HTERT RPE-1 (cell line): Measurements from ENCODE around the gene RNF167.

Source experiments
- in situ Hi-C: fragments of 300-500 bp; cut with MboI; formaldehyde crosslinking; loops from 4 replicates; pipeline ENCODE4 v1.14.3; 2020; ENCODE audit warnings: low sequenced_read_pairs

The RNF167 gene

DNA sequence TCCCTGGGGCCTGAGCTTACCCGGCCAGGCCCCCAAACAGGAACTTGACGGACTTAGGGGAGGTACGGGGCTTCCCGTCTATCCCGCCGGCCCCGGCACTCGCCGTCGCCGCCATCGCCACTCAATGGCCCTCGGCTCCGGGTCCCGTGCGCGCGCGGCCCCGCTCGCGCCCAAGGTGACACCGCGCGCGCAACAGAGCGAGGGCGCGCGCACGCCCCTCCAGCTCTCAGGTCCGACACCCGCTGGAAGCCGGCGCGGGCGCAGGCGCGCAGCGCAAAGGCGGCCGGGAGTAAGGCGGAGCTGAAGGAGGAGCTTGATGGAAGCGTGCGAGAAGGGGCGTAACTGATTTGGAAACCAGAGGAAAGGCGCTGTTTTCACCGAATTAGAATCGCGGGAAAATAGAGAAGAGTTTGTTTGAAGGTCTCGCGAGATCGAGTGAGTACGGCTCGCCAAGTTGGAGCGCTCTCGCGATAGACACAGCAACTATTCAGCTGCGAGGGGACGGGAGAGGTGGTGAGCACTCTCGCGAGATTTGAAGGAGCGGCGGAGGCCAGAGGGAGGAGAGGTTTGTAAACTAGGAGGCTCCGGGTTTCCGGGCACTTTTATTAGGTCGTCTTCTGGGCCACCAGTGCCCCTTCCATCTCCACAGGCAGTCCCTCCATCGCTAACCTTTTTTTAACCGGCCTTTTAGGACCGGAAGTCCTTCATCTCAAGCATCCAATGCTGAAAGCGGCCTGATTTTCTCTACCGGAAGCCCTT is at the start of gene RNF167, which contains the start of gene SLC25A11:
TSS of gene RNF167 (plus strand) at position 473 of the 759 bp plus-strand sequence. CDS start 642 bp downstream, outside the sequence.
TSS of gene SLC25A11 (minus strand) at position 251 of the 759 bp plus-strand sequence. CDS start at position 115, 136 bp downstream.
- in situ Hi-C loops = no loop called here

DNA sequence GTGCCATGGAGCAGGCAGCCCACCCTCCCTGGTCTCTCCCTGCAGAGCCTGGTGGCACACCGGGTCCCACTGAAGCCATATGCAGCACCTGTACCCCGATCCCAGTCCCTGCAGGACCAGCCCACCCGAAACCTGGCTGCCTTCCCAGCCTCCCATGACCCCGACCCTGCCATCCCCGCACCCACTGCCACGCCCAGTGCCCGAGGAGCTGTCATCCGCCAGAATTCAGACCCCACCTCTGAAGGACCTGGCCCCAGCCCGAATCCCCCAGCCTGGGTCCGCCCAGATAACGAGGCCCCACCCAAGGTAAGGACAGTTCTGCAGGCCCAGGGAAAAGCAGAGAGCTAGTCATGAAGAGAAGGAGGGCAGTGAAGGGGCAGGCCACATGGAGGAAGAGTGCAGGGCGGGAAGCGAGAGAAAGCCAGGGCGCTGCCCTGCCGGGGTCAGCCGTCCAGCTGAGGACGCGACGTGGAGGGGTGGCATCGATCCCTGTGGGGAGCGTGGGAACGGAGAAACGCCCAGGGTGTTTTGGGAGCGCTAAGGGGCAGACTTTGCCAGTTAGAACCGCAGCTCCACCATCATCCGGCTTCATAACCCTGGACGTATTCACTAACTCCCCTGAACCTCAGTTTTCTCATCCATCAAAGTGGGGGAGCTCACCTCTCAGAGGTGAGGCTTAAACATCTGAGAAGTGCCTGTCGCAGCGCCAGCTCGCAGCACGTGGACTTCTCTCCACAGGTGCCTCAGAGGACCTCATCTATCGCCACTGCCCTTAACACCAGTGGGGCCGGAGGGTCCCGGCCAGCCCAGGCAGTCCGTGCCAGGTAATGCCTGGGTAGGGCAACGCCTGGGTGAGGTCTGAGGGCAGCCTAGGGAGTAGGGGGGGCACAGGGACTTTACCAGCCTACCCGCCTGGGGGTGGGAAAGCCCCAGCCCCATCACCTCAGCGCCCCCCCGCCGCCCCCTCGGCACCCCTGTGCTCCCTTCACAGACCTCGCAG is 48.4 kb upstream of the RNF167 start:
- in situ Hi-C loops = no loop called here

DNA sequence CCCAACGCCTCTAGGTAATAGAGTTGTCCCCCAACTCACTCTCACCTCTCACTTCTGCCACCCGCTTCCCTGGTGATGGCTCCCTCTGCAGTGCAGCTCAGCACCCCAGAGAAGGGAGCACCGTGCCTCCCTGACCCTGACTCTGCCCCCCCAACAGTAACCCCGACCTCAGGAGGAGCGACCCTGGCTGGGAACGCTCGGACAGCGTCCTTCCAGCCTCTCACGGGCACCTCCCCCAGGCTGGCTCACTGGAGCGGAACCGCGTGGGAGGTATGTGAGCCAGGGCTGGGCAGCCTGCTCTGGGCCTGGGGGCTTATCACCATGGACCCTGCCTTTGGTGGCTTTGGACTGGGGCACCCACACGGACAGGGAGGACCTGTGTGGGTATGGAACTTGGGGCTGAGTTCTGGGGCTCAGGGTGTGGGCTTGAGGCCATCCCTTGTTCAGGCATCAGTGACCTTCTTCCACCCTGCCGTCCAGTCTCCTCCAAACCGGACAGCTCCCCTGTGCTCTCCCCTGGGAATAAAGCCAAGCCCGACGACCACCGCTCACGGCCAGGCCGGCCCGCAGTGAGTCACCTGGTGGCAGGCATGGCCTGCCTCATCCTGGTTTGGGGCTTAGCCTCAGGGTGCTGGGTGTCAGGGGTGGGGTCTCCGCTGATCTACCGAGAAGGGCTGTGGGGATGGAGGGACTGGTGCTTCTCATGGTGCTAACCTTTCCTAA is 47.4 kb upstream of the RNF167 start:
- in situ Hi-C loops = no loop called here

DNA sequence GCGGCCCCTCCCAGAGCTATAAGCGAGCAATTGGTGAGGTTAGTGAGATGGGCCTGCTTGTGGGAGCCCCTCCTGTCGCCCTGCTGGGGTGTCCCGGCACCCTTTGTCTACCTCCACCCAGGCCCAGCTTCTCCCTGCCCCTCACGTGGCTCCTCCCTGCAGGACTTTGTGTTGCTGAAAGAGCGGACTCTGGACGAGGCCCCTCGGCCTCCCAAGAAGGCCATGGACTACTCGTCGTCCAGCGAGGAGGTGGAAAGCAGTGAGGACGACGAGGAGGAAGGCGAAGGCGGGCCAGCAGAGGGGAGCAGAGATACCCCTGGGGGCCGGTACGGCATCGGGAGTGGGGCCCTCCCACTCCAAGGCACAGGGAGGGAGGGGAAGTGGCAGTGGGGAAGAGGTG is 46.8 kb upstream of the RNF167 start:
- in situ Hi-C loops = no loop called here

DNA sequence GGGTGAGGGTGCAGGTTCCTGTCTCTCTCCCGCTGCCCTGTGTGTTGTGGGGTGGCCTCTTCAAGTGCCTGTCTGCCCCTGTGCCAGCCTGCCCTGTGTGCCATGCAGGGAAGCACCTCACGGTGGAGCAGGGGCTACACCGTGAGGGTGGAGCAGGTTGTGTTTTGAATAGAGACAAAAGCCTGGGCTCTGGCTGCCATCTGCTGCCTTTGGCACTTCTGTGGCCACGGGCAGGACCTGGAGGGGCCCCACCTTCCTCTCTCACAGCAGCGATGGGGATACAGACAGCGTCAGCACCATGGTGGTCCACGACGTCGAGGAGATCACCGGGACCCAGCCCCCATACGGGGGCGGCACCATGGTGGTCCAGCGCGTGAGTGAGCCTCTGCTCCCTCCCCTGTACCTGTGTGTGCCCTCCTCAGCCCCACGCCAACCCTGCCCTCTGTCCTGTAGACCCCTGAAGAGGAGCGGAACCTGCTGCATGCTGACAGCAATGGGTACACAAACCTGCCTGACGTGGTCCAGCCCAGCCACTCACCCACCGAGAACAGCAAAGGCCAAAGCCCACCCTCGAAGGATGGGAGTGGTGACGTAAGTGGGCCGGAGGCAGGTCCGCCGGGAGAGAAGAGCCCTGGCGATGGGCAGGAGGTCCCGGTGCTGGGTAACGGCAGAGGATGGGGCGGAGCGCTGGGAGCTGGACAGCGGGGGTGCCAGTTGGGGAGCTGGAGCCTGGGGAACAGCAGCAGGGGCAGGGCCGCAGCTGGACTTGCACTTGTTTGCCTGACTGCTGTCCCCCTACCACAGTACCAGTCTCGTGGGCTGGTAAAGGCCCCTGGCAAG is 46.1 kb upstream of the RNF167 start:
- in situ Hi-C loops = no loop called here

DNA sequence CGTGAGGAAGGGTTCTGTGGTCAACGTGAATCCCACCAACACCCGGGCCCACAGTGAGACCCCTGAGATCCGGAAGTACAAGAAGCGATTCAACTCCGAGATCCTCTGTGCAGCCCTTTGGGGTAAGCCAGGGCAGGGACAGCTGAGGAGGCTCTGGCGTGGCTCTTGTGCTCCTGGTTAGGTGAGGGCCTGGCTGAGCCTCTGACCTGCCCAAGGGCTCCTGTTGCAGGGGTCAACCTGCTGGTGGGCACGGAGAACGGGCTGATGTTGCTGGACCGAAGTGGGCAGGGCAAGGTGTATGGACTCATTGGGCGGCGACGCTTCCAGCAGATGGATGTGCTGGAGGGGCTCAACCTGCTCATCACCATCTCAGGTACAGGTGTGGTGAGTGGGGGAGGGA is 44.9 kb upstream of the RNF167 start:
- in situ Hi-C loops = no loop called here

DNA sequence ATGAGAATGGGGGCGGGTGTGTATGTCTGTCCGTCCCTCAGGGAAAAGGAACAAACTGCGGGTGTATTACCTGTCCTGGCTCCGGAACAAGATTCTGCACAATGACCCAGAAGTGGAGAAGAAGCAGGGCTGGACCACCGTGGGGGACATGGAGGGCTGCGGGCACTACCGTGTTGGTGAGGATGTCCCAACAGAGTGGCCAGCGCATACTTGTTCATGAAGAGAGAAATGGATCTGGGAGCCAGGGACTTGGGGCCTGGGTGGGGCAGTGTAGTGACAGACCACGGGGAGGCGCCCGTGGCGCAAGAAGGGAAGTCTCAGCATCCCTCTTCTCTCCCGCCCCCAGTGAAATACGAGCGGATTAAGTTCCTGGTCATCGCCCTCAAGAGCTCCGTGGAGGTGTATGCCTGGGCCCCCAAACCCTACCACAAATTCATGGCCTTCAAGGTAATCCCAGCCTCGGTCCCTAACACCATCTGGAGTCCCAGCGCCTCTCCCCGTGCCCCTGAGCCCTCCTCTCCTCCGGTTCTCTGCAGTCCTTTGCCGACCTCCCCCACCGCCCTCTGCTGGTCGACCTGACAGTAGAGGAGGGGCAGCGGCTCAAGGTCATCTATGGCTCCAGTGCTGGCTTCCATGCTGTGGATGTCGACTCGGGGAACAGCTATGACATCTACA is 44.3 kb upstream of the RNF167 start:
- in situ Hi-C loops = no loop called here

DNA sequence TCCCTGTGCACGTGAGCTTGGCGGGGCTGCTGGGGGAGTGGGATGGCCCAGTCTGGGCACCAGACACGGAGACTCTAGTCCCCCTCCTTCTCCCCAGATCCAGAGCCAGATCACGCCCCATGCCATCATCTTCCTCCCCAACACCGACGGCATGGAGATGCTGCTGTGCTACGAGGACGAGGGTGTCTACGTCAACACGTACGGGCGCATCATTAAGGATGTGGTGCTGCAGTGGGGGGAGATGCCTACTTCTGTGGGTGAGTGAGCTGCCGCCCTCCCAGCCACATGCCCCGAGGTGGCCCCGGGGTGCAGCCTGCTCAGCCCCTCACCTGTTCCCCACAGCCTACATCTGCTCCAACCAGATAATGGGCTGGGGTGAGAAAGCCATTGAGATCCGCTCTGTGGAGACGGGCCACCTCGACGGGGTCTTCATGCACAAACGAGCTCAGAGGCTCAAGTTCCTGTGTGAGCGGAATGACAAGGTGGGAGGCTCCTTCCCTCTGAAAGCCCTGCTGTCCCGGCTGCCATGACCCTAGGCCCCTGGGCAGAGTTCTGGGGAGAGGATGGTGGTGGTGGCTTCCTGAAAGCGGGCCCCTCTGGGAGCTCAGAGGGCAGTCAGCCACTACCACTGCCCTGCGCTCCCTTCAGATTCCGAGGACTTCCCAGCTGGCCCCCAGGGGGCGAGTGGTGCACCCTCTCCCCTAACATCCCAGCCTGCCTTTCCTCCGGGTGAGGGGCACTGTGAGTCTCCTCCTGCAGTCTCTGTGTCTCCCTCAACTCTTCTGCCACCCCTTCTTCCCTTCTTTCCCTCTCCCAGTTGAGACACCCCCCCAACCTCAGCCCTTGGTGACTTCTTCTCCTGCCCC is 43.5 kb upstream of the RNF167 start:
- in situ Hi-C loops = no loop called here

DNA sequence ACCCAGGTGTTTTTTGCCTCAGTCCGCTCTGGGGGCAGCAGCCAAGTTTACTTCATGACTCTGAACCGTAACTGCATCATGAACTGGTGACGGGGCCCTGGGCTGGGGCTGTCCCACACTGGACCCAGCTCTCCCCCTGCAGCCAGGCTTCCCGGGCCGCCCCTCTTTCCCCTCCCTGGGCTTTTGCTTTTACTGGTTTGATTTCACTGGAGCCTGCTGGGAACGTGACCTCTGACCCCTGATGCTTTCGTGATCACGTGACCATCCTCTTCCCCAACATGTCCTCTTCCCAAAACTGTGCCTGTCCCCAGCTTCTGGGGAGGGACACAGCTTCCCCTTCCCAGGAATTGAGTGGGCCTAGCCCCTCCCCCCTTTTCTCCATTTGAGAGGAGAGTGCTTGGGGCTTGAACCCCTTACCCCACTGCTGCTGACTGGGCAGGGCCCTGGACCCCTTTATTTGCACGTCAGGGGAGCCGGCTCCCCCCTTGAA is 42.8 kb upstream of the RNF167 start:
- in situ Hi-C loops = no loop called here

DNA sequence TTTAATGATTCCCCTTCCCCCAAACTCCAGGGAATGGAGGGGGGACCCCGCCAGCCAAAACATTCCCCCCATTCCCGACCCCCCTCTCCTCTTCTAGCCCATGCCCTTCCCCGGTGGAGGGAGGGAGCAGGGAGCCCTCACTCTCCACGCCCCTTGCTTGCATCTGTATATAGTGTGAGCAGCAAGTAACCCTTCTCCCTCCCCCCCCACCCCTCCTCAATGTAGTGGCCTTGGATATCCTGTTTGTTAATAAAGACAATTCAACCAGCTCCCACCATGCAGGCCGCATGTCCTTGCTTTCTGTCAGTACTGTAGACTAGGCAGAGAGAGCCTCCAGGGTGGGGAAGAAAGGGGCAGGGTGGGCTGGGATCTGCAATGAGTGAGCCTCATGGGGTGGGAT is 42.3 kb upstream of the RNF167 start:
- in situ Hi-C loops = no loop called here

DNA sequence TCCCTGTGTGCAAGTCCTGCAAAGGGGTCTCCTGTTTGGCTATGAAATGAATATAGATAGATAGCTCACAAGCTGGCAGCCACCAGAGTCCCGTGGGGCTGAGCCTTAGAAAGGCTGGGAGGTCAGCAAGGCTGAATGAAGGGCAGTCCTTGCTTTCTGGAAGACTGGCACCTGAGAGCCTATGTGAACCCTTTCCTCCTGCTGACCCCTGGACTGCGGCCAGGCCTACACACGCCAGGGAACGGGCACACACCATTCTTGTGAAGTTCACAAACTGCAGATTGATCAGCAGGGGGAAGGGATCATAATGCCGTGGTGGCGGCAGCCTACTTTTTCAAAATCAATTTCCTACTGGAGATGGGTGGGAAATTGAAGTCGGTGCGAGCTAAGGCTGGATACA is 41.7 kb upstream of the RNF167 start:
- in situ Hi-C loops = no loop called here

DNA sequence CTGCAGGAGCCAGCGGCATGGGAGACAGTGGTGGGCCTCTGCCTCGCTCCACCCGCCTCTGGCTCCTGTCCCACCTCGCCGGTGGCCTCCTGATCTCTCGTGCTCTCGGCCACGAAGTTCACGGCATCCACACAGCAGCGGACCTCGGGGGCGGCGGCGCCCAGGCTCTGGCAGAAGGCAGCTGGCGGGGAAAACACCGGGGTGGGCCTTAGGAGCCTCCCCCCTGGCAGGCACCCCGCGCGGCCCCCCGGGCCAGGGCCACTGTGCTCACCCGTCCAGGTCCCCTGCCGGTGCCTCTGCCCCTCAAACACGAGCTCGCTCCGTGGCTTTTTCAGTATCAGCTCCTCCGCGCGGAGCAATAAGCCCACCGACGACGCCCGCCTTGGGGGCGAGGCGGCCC is 41.1 kb upstream of the RNF167 start:
- in situ Hi-C loops = no loop called here

DNA sequence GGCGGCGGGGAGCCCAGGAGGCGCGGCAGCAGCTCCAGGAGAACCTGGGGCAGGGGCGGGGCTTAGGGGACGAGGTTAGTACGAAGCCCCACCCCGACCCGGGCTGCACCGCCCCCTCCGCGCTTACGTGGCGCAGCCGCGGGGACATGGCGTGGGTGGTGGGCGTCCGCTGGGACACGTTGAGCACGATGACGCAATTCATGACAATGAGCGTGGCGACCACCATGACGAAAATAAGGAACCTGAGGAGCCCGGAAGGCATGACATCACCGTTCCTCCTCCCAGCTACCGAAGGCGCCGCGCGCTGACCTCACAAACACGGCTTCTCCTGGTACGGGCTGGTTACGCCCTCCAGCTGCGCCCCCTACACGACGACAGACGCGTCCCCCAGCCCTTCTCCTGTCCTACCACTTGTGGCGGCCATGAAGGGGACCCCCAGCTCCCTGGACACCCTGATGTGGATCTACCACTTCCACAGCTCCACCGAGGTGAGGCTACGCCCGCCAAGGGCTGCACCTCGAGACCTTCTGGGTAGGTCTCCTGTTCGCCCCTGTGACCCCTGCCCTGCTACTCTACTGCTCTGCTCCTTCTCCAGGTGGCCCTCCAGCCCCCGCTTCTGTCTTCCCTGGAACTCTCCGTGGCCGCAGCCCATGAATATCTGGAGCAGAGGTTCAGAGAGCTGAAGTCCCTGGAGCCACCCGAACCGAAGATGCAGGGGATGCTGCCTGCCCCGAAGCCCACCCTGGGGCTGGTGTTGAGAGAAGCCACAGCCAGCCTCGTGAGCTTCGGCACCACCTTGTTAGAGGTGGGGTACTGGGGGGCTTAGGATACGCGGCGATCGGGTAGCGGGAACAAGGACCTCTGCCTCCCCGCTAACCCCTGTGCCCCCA is 40.5 kb upstream of the RNF167 start, which contains the start of gene C17orf107:
TSS of gene C17orf107 (plus strand) at position 196 of the 890 bp plus-strand sequence. CDS start at position 423, 227 bp downstream.
- in situ Hi-C loops = no loop called here

DNA sequence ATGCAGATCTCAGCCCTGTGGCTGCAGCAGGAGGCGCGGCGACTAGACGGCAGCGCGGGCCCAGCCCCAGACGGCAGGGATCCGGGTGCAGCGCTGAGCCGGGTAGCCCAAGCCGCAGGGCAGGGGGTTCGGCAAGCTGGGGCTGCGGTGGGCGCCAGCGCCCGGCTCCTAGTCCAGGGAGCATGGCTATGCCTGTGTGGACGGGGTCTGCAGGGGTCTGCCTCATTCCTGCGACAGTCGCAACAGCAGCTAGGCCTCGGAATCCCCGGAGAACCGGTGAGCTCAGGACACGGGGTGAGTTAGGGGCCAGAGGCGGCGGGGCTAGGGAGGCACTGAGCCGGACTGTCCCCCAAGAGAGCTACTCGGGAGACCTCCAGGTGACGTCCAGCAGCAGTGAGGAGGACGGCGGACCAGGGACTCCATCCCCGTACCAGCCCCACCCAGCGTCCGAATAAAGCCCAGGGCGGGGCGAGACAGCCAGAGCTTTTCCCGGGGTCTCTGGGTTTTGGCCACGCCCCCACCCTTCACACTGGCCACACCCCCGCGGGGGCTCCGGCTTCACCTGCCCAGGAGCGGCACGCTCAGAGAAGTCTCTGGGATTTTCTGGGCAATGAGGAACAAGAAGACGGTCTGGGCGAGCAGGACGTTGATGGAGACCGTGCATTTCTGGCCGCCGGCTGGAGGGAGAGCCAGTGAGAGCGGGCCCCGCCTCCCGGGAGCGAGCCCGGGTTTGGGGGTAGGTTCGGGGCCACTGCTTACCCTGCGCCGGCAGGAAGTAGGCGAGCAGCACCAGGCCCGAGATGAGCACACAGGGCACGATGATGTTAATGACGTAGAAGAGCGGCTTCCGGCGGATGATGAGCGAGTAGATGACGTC is 39.6 kb upstream of the RNF167 start:
- in situ Hi-C loops = no loop called here

DNA sequence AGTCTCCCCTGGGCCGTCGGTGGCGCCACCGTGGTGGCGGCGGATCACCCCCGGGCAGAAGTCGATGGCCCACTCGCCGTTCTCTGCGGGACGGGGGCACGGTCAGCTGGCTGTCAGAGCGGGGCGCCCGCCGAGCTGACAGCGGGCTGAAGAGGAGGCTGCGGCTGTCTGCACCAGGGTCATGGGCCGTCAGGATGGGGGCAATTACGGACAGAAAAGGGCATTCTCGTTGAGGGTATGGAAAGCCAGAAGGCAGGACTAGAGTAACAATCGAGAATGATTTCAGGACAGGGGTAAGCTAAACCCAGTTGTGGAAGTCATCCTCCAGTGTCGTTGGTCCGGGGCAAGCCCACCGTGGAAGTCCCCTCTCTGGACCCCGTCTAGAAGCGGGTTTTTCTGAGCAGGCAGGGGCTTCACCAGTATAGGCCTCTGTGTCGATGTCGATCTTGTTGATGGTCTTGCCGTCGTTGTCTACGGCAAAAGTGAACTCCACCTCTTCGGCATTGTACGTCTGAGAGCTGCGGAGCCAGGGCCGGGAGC is 38.9 kb upstream of the RNF167 start:
- in situ Hi-C loops = no loop called here
